Lung (tissue), 12 donors: ENCODE data around the gene WAPL. TPM values are rescaled to one million over a fixed set of nuclear protein-coding genes. Genes with fewer than 3 reads are reported as not detected.

ENCODE experiments used
- ATAC-seq: fragments of 200-7000 bp; cut with Tn5 transposase; one replicate; pipeline ENCODE4 v1.9.1; 2020; ENCODE audit warnings: moderate number of reproducible peaks; ENCODE audit not compliant: insufficient read depth, low FRiP score
- DNase-seq, 3 donors: peaks; one replicate each; pipeline ENCODE4 v3.0.0-alpha.2; 2013 to 2017
- H3K27ac ChIP-seq, 2 donors: one replicate each; pipeline ENCODE4 v1.5.1; 2013; ENCODE audit warnings: mild to moderate bottlenecking in 2 of 2, moderate library complexity in 2 of 2, control low read depth in 1 of 2, inconsistent platforms in 1 of 2, low read depth in 1 of 2, low read length in 1 of 2
- H3K27me3 ChIP-seq, 3 donors: one replicate each; pipeline ENCODE4 v1.5.1; 2013; ENCODE audit warnings: low read length in 2 of 3; ENCODE audit not compliant: control insufficient read depth in 3 of 3, insufficient read depth in 3 of 3
- H3K36me3 ChIP-seq, 4 donors: one replicate each; pipeline ENCODE4 v1.5.1; 2013; ENCODE audit warnings: low read length in 4 of 4, mild to moderate bottlenecking in 1 of 4, moderate library complexity in 1 of 4; ENCODE audit not compliant: control insufficient read depth in 4 of 4, insufficient read depth in 4 of 4
- H3K4me1 ChIP-seq, 5 donors: one replicate each; pipeline ENCODE4 v1.5.1; 2013; ENCODE audit warnings: low read length in 5 of 5, mild to moderate bottlenecking in 2 of 5, moderate library complexity in 1 of 5; ENCODE audit not compliant: control insufficient read depth in 5 of 5, insufficient read depth in 5 of 5
- H3K4me3 ChIP-seq: one replicate; pipeline ENCODE4 v1.5.1; 2013; ENCODE audit warnings: mild to moderate bottlenecking, control low read depth, moderate library complexity
- H3K9ac ChIP-seq, 2 donors: one replicate each; pipeline ENCODE4 v1.5.1; 2013; ENCODE audit warnings: low read length in 2 of 2, control low read depth in 1 of 2; ENCODE audit not compliant: insufficient read depth in 1 of 2
- H3K9me3 ChIP-seq, 4 donors: one replicate each; pipeline ENCODE4 v1.5.1; 2013; ENCODE audit warnings: low read length in 3 of 4, mild to moderate bottlenecking in 1 of 4, moderate library complexity in 1 of 4; ENCODE audit not compliant: control insufficient read depth in 4 of 4, insufficient read depth in 3 of 4
- CTCF ChIP-seq: IDR thresholded peaks from 2 replicates; pipeline ENCODE4 v1.5.1; 2012; ENCODE audit warnings: mild to moderate bottlenecking; ENCODE audit errors: control extremely low read depth, extremely low read depth
- WGBS, 2 donors: extraction: QIAGEN DNeasy Blood & Tissue Kit; methylation state at CpG; one replicate each; pipeline ENCODE4 v1.1.7; 2013; 5-methylcytosine and 5-hydroxymethylcytosine counted together
- polyA plus RNA-seq, 2 donors: library from polyadenylated mRNA; stranded (reverse); fragments of 200-250 nt; gene quantifications; one replicate each; pipeline ENCODE4 v1.2.1, GENCODE V29; 2013
- total RNA-seq, 2 donors: library from RNA; depleted of rRNA in 1 of 2; stranded (reverse); fragments of >200 nt in 1 of 2; gene quantifications; one replicate each; pipeline ENCODE4 v1.2.1, GENCODE V29; 2014 to 2021
- donor health status: control.
- donor health status: control.
- donor health status: Bipolar disorder and iron deficiency.
- donor health status: healthy.
- donor health status: DM: yes; HTN: yes; CAD: no.

Gene WAPL
- total and polyA plus RNA-seq, 4 donors = 15.0 to 67.8 (median 24.0) TPM

- Histone ChIP-seq H3K4me1 (peaks cover 0 to 5% (median 0%) of the 10 kb centered on the region in 5 donors), H3K9me3 (no peaks in the 10 kb centered on the region), H3K9ac (no peak overlapping the region), H3K4me3 (no peak overlapping the region), H3K27me3 (peaks cover 0 to 3% (median 0%) of the 10 kb centered on the region in 3 donors), H3K36me3 (no peaks in the 10 kb centered on the region), H3K27ac (no peak overlapping the region)
- no peak for ATAC-seq
- 70 to 83% methylated on average over 6 of the region's 6 CpGs for WGBS, 2 donors
- no peak for DNase-seq
- no peak for TF ChIP-seq CTCF
These were observed 109.6 kb downstream of the WAPL start for GRCh38 chr10:86411852-86412560.

GRCh38 chr10:86411281-86411841 is 110.2 kb downstream of the WAPL start:
- Histone ChIP-seq H3K27ac (no peak overlapping the region), H3K36me3 (no peaks in the 10 kb centered on the region), H3K27me3 (peaks cover 0 to 3% (median 0%) of the 10 kb centered on the region in 3 donors), H3K9ac (no peak overlapping the region), H3K4me3 (no peak overlapping the region), H3K9me3 (no peaks in the 10 kb centered on the region), H3K4me1 (peaks cover 0 to 5% (median 0%) of the 10 kb centered on the region in 5 donors)
- peak in 2 of 3 donors; percentile 12 to 39 for DNase-seq
- no peak for ATAC-seq
- WGBS, 2 donors = 11 to 24% methylated on average over 7 of the region's 7 CpGs
- TF ChIP-seq CTCF = no peak

- Histone ChIP-seq H3K27ac (no peak overlapping the region), H3K9ac (no peak overlapping the region), H3K4me3 (no peak overlapping the region), H3K4me1 (peaks cover 0 to 5% (median 0%) of the 10 kb centered on the region in 5 donors), H3K9me3 (no peaks in the 10 kb centered on the region), H3K36me3 (no peaks in the 10 kb centered on the region), H3K27me3 (peaks cover 0 to under 1% (median 0%) of the 10 kb centered on the region in 3 donors)
- ATAC-seq (no peak), DNase-seq (no peak)
- WGBS, 2 donors = 77 to 78% methylated on average over 4 of the region's 4 CpGs
- no peak for TF ChIP-seq CTCF
These were observed 111.0 kb downstream of the WAPL start for GRCh38 chr10:86410542-86411124.
